CD4-positive, alpha-beta memory T cell (primary cell): Measurements from ENCODE around the gene ARID1A. TPM values are rescaled to one million over a fixed set of nuclear protein-coding genes. Genes with fewer than 3 reads are reported as not detected.
A peak's percentile ranks its signal among the peaks of the same experiment; 100 is the strongest.

ENCODE experiments used
- CTCF ChIA-PET: fragments of 350-600 bp; sonication (Branson Sonifier 250); formaldehyde crosslinking; loops from one replicate; lab custom pipeline; 2021; ENCODE audit warnings: inconsistent platforms; ENCODE audit not compliant: partially characterized antibody; lab: Charles Lee
- POLR2A ChIA-PET: fragments of 350-600 bp; sonication (Branson Sonifier 250); formaldehyde crosslinking; loops from one replicate; lab custom pipeline; 2021; ENCODE audit not compliant: partially characterized antibody; lab: Charles Lee
- DNase-seq, 5 donors: peaks; one replicate each; pipeline versions ENCODE4 v3.0.0 to v3.0.0-alpha.2; 2020 to 2022; ENCODE audit warnings: mixed read lengths in 1 of 5
- H3K27ac ChIP-seq: one replicate; pipeline ENCODE4 v1.7.0; 2013; ENCODE audit warnings: low read depth, low read length
- H3K27me3 ChIP-seq: 2 replicates; pipeline ENCODE4 v1.7.0; 2013; ENCODE audit warnings: mild to moderate bottlenecking, low read length, moderate library complexity; ENCODE audit not compliant: insufficient read depth
- H3K36me3 ChIP-seq: 2 replicates; pipeline ENCODE4 v1.7.0; 2013; ENCODE audit warnings: mild to moderate bottlenecking, low read length, moderate library complexity; ENCODE audit not compliant: insufficient read depth
- H3K4me1 ChIP-seq: 2 replicates; pipeline ENCODE4 v1.7.0; 2013; ENCODE audit warnings: mild to moderate bottlenecking, low read length, moderate library complexity; ENCODE audit not compliant: insufficient read depth
- H3K4me3 ChIP-seq, 2 donors: one replicate each; pipeline ENCODE4 v1.7.0; 2013; ENCODE audit warnings: low read length in 2 of 2, mild to moderate bottlenecking in 1 of 2
- H3K9me3 ChIP-seq, 2 donors: one replicate each; pipeline ENCODE4 v1.7.0; 2013; ENCODE audit warnings: low read length in 2 of 2, control low read depth in 1 of 2; ENCODE audit not compliant: control insufficient read depth in 1 of 2
- H3K27ac Mint-ChIP-seq, 7 donors: one replicate each; pipeline ENCODE4 v1.8.0; 2020 to 2021; ENCODE audit warnings: mixed read lengths in 7 of 7, mild to moderate bottlenecking in 6 of 7, inconsistent platforms in 3 of 7, moderate library complexity in 3 of 7
- H3K27me3 Mint-ChIP-seq, 2 donors: one replicate each; pipeline ENCODE4 v1.8.0; 2020 to 2021; ENCODE audit warnings: mixed read lengths in 2 of 2
- H3K36me3 Mint-ChIP-seq, 2 donors: one replicate each; pipeline ENCODE4 v1.8.0; 2020 to 2021; ENCODE audit warnings: mixed read lengths in 2 of 2, inconsistent platforms in 1 of 2, mild to moderate bottlenecking in 1 of 2
- H3K4me1 Mint-ChIP-seq, 4 donors: one replicate each; pipeline ENCODE4 v1.8.0; 2020 to 2021; ENCODE audit warnings: mixed read lengths in 4 of 4, mild to moderate bottlenecking in 1 of 4
- H3K4me3 Mint-ChIP-seq, 8 donors: one replicate each; pipeline ENCODE4 v1.8.0; 2020 to 2021; ENCODE audit warnings: mixed read lengths in 8 of 8, mild to moderate bottlenecking in 7 of 8, moderate library complexity in 6 of 8, inconsistent platforms in 3 of 8
- H3K9me3 Mint-ChIP-seq, 8 donors: one replicate each; pipeline ENCODE4 v1.8.0; 2020 to 2021; ENCODE audit warnings: mixed read lengths in 8 of 8, mild to moderate bottlenecking in 5 of 8, inconsistent platforms in 3 of 8, moderate library complexity in 1 of 8
- intact Hi-C: fragments of 100-400 bp; cut with micrococcal nuclease; formaldehyde crosslinking; loops from one replicate; pipeline ENCODE4 v1.15.1; 2023
- polyA plus RNA-seq, 2 donors: library from polyadenylated mRNA; unstranded; fragments of 300-500 nt; fragmentation: Illumina TruSeq; gene quantifications; one replicate each; pipeline ENCODE4 v1.2.3, GENCODE V29; 2021
- total RNA-seq, 2 experiments: library from RNA; stranded (reverse); gene quantifications; one replicate each; pipeline ENCODE4 v1.2.3, GENCODE V29; 2021

ARID1A gene
- total and polyA plus RNA-seq, 4 experiments from 2014 or later = 4.2 to 127 (median 71.2) TPM

GRCh38 chr1:26761217-26761616 lies 65.4 kb downstream of the ARID1A start:
- Histone ChIP-seq H3K36me3 (peaks cover 65% of the 10 kb centered on the region), H3K27me3 (no peaks in the 10 kb centered on the region), H3K9me3 (no peaks in the 10 kb centered on the region), H3K4me1 (peaks cover 10% of the 10 kb centered on the region), H3K4me3 (no peak overlapping the region), H3K27ac (no peak overlapping the region)
- no peak for DNase-seq
- H3K9me3 Mint-ChIP-seq = no peaks in the 10 kb centered on the region
- CTCF ChIA-PET = interaction anchor here (1.7 kb wide), 1 partner anchor 159 kb away, joined by 4 read pairs; no protein-coding TSS in a partner anchor
- no peaks in the 10 kb centered on the region for H3K27me3 Mint-ChIP-seq
- H3K4me3 Mint-ChIP-seq = no peak overlapping the region
- H3K27ac Mint-ChIP-seq = peak overlapping the region in 3 of 7 donors; percentile 52 to 79 (median 55)
- POLR2A ChIA-PET = interaction anchor here (1.0 kb wide), 1 partner anchor 17 kb away, joined by 4 read pairs; no protein-coding TSS in a partner anchor
- peaks cover 12 to 21% (median 13%) of the 10 kb centered on the region in 4 donors for H3K4me1 Mint-ChIP-seq
- intact Hi-C loops = no loop called here
- H3K36me3 Mint-ChIP-seq = peaks cover 37 to 65% of the 10 kb centered on the region in 2 donors

- CTCF ChIA-PET = interaction anchor here (1.0 to 1.3 kb wide), 4 partner anchors 14 to 165 kb away, joined by 3 to 4 read pairs (median 4); no protein-coding TSS in a partner anchor
- Mint-ChIP-seq H3K27ac (peak overlapping the region in 5 of 7 donors; percentile 5 to 86 (median 82)), H3K36me3 (peaks cover 61 to 80% of the 10 kb centered on the region in 2 donors), H3K4me1 (peaks cover 0 to 10% (median 5%) of the 10 kb centered on the region in 4 donors), H3K27me3 (no peaks in the 10 kb centered on the region), H3K9me3 (peaks cover 0 to 2% (median 0%) of the 10 kb centered on the region in 8 donors), H3K4me3 (no peak overlapping the region)
- intact Hi-C loops = no loop called here
- Histone ChIP-seq H3K9me3 (no peaks in the 10 kb centered on the region), H3K27ac (no peak overlapping the region), H3K4me3 (no peak overlapping the region), H3K36me3 (peaks cover 81% of the 10 kb centered on the region), H3K4me1 (peaks cover 3% of the 10 kb centered on the region), H3K27me3 (no peaks in the 10 kb centered on the region)
- POLR2A ChIA-PET = interaction anchor here (1.0 to 1.4 kb wide), 3 partner anchors 23 to 74 kb away, joined by 3 to 5 read pairs (median 3); no protein-coding TSS in a partner anchor
- no peak for DNase-seq
Observed at GRCh38 chr1:26767714-26768113, 71.9 kb downstream of the ARID1A start.

- Histone ChIP-seq H3K27me3 (no peaks in the 10 kb centered on the region), H3K36me3 (peaks cover 86% of the 10 kb centered on the region), H3K4me3 (no peak overlapping the region), H3K27ac (no peak overlapping the region), H3K4me1 (peaks cover 3% of the 10 kb centered on the region), H3K9me3 (no peaks in the 10 kb centered on the region)
- ChIA-PET CTCF (no interaction called here), POLR2A (interaction anchor here (1.0 to 2.0 kb wide), 3 partner anchors 20 to 71 kb away, joined by 3 to 6 read pairs (median 6); partner anchors contain the start of gene PIGV)
- Mint-ChIP-seq H3K4me1 (peaks cover 0 to 10% (median 5%) of the 10 kb centered on the region in 4 donors), H3K27me3 (no peaks in the 10 kb centered on the region), H3K27ac (peak overlapping the region in 4 of 7 donors; percentile 21 to 51 (median 30)), H3K36me3 (peaks cover 65 to 82% of the 10 kb centered on the region in 2 donors), H3K9me3 (peaks cover 0 to 2% (median 0%) of the 10 kb centered on the region in 8 donors), H3K4me3 (no peak overlapping the region)
- no peak for DNase-seq
- intact Hi-C loops = no loop called here
Observed at GRCh38 chr1:26768755-26769154, 72.9 kb downstream of the ARID1A start.

- no peaks in the 10 kb centered on the region for H3K9me3 ChIP-seq
- DNase-seq = no peak
- no peak overlapping the region for H3K4me3 ChIP-seq
- H3K27me3 ChIP-seq = no peaks in the 10 kb centered on the region
- Mint-ChIP-seq H3K9me3 (peaks cover 0 to 2% (median 0%) of the 10 kb centered on the region in 8 donors), H3K27ac (peak overlapping the region in 6 of 7 donors; percentile 57 to 86 (median 67)), H3K27me3 (no peaks in the 10 kb centered on the region), H3K36me3 (peaks cover 80 to 92% of the 10 kb centered on the region in 2 donors), H3K4me3 (no peak overlapping the region), H3K4me1 (peaks cover 0 to 7% (median 3%) of the 10 kb centered on the region in 4 donors)
- intact Hi-C loops = no loop called here
- peaks cover 96% of the 10 kb centered on the region for H3K36me3 ChIP-seq
- ChIA-PET CTCF (interaction anchor here (2.0 kb wide), 1 partner anchor 18 kb away, joined by 13 read pairs; no protein-coding TSS in a partner anchor), POLR2A (interaction anchor here (1.0 to 1.9 kb wide), 3 partner anchors 14 to 74 kb away, joined by 3 to 10 read pairs (median 5); partner anchors contain the start of genes ARID1A and PIGV)
- H3K4me1 ChIP-seq = peaks cover 3% of the 10 kb centered on the region
- H3K27ac ChIP-seq = peak overlapping the region; percentile 10
Observed at GRCh38 chr1:26771285-26771642, 75.4 kb downstream of the ARID1A start.

GRCh38 chr1:26771643-26772321 lies 76.0 kb downstream of the ARID1A start:
- POLR2A ChIA-PET = interaction anchor here (1.0 to 1.9 kb wide), 3 partner anchors 14 to 75 kb away, joined by 3 to 10 read pairs (median 5); partner anchors contain the start of genes ARID1A and PIGV
- H3K27ac ChIP-seq = peak overlapping the region; percentile 10
- H3K4me3 Mint-ChIP-seq = no peak overlapping the region
- H3K4me3 ChIP-seq = no peak overlapping the region
- H3K4me1 ChIP-seq = peaks cover 3% of the 10 kb centered on the region
- intact Hi-C loops = loop anchor here (2.0 kb wide), 1 partner anchor 15 kb away; the partner anchor contains the start of gene PIGV
- no peak for DNase-seq
- H3K27me3 Mint-ChIP-seq = no peaks in the 10 kb centered on the region
- H3K36me3 Mint-ChIP-seq = peaks cover 79 to 92% of the 10 kb centered on the region in 2 donors
- CTCF ChIA-PET = interaction anchor here (2.0 kb wide), 1 partner anchor 18 kb away, joined by 13 read pairs; no protein-coding TSS in a partner anchor
- H3K4me1 Mint-ChIP-seq = peaks cover 0 to 7% (median 3%) of the 10 kb centered on the region in 4 donors
- peaks cover 96% of the 10 kb centered on the region for H3K36me3 ChIP-seq
- no peaks in the 10 kb centered on the region for H3K9me3 ChIP-seq
- no peaks in the 10 kb centered on the region for H3K27me3 ChIP-seq
- H3K27ac Mint-ChIP-seq = peak overlapping the region; percentile 52 to 86 (median 61)
- peaks cover 0 to 2% (median 0%) of the 10 kb centered on the region in 8 donors for H3K9me3 Mint-ChIP-seq

- Mint-ChIP-seq H3K4me3 (no peak overlapping the region), H3K9me3 (peaks cover 0 to 2% (median 0%) of the 10 kb centered on the region in 8 donors), H3K36me3 (peaks cover 75 to 86% of the 10 kb centered on the region in 2 donors), H3K27ac (peak overlapping the region in 1 of 7 donors; percentile 70), H3K4me1 (peaks cover 0 to 4% (median under 1%) of the 10 kb centered on the region in 4 donors), H3K27me3 (no peaks in the 10 kb centered on the region)
- POLR2A ChIA-PET = interaction anchor here (1.9 kb wide), 1 partner anchor 75 kb away, joined by 10 read pairs; the partner anchor contains the start of gene ARID1A
- Histone ChIP-seq H3K9me3 (no peaks in the 10 kb centered on the region), H3K27me3 (no peaks in the 10 kb centered on the region), H3K4me1 (peaks cover 3% of the 10 kb centered on the region), H3K4me3 (no peak overlapping the region), H3K27ac (no peak overlapping the region), H3K36me3 (peaks cover 92% of the 10 kb centered on the region)
- CTCF ChIA-PET = interaction anchor here (2.0 kb wide), 1 partner anchor 17 kb away, joined by 13 read pairs; no protein-coding TSS in a partner anchor
- DNase-seq = no peak
- intact Hi-C loops = loop anchor here (2.0 kb wide), 1 partner anchor 14 kb away; the partner anchor contains the start of gene PIGV
Observed at GRCh38 chr1:26772687-26773086, 76.9 kb downstream of the ARID1A start.
